PFSK-1 (cell line): ENCODE data around the gene OCIAD1.

ENCODE experiments used
- POLR2AphosphoS5 ChIP-seq: IDR thresholded peaks from 2 replicates; pipeline ENCODE4 v1.6.1; 2012; ENCODE audit warnings: low read depth, mild to moderate bottlenecking, control low read depth, low read length, moderate library complexity
- SIN3A ChIP-seq: IDR thresholded peaks from 2 replicates; pipeline ENCODE4 v1.6.1; 2012; ENCODE audit warnings: mild to moderate bottlenecking, low read length, moderate library complexity, borderline replicate concordance; ENCODE audit not compliant: insufficient read depth

DNA sequence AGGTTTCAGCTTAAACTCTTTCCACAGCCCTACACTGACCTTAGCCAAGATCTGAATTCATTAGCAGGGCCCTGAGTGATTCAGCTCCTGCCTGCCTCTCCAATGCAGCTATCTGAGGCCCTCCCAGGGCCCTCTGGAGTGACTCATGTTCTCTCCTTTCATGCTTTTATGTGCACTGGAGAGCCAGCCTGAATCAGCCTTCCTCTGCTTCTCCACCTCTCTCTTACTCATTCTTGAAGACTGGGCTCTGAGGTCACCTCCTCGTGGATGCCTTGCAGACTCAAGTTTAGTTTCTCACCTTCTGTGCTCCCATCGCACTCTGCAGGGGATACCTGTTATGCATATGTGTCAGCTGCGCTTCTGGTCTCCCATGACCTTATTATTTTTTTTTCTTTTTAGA is 78.8 kb downstream of the OCIAD1 start:
- TF ChIP-seq SIN3A (no peak), POLR2AphosphoS5 (no peak)
